ENCODE measurements around the gene APRT.

The APRT gene

DNA sequence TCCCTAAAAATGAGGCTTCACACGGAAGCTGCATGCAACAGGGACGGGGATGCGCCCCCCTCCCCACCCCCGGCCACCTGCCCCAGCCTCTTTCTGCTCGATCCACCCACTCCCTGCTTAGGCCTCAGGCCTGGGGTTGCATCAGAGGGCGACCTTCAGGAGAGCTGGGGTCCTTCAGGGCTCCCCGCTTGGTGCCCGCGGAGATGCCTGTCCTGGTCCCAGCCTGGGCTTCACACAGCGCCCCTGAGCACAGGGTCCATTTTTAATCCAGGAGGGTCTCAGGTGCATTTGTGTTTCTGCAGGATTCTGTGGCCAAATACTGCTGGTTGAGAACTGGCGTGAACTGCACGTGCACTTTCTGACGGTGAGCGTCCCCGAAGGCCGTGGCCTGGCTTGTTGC lies 7.4 kb upstream of the APRT start:
- Histone ChIP-seq H4K8ac (ENCODE audit: low read depth, low read length) (no peak overlapping the region), H3K27me3 (ENCODE audit: insufficient read depth, low read length, poor library complexity) (no peaks in the 10 kb centered on the region), H3K36me3 (ENCODE audit: control insufficient read depth, insufficient read depth, low read length) (no peaks in the 10 kb centered on the region), H2BK120ac (ENCODE audit: low read depth, low read length) (no peak overlapping the region), H3K4me1 (ENCODE audit: control insufficient read depth, low read depth, low read length) (no peaks in the 10 kb centered on the region), H3K56ac (ENCODE audit: low read length) (no peak overlapping the region), H2BK5ac (ENCODE audit: low read length) (no peak overlapping the region), H3K4ac (ENCODE audit: low read depth, low read length) (no peak overlapping the region), H3K18ac (ENCODE audit: low read length) (no peak overlapping the region), H4K5ac (ENCODE audit: low read length) (no peak overlapping the region), H3K23ac (ENCODE audit: low read length) (no peak overlapping the region), H3K4me2 (ENCODE audit: low read length) (no peak overlapping the region), H3K9ac (ENCODE audit: low read length) (no peak overlapping the region), H3K27ac (ENCODE audit: low read depth, low read length) (no peak overlapping the region), H3K79me2 (ENCODE audit: control insufficient read depth, insufficient read depth, low read length) (no peaks in the 10 kb centered on the region), H3K79me1 (ENCODE audit: low read length) (no peaks in the 10 kb centered on the region), H2AK5ac (ENCODE audit: low read length) (no peak overlapping the region), H2BK15ac (replicated peaks; ENCODE audit: low read depth) (no peak overlapping the region), H3K4me3 (ENCODE audit: low read length) (no peak overlapping the region)
- DNase-seq: no peak
- no CpG with 5 or more reads among the region's 16 CpGs for WGBS (ENCODE audit: extremely low coverage, insufficient coverage, low lambda C conversion rate)

DNA sequence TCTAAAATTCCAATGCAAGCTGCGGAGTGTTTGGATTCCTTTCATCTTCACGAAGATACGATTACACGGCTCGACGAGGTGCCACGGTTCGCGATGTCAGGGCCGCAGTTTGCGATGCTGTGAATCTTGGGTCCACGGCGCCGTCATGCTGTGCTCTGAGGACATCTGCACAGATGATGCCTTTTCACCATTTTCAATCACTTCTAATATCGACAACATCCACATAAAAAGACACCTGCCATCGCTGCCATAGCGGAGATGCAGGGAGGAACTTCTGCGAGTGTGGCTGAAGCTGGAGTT lies 6.8 kb upstream of the APRT start:
- Histone ChIP-seq H3K27ac (ENCODE audit: low read depth, low read length) (no peak overlapping the region), H3K79me1 (ENCODE audit: low read length) (no peaks in the 10 kb centered on the region), H3K4me1 (ENCODE audit: control insufficient read depth, low read depth, low read length) (no peaks in the 10 kb centered on the region), H3K79me2 (ENCODE audit: control insufficient read depth, insufficient read depth, low read length) (no peaks in the 10 kb centered on the region), H3K56ac (ENCODE audit: low read length) (no peak overlapping the region), H2BK120ac (ENCODE audit: low read depth, low read length) (no peak overlapping the region), H3K4ac (ENCODE audit: low read depth, low read length) (no peak overlapping the region), H3K18ac (ENCODE audit: low read length) (no peak overlapping the region), H3K4me3 (ENCODE audit: low read length) (no peak overlapping the region), H3K4me2 (ENCODE audit: low read length) (no peak overlapping the region), H3K36me3 (ENCODE audit: control insufficient read depth, insufficient read depth, low read length) (no peaks in the 10 kb centered on the region), H3K9ac (ENCODE audit: low read length) (no peak overlapping the region), H4K8ac (ENCODE audit: low read depth, low read length) (no peak overlapping the region), H2BK15ac (replicated peaks; ENCODE audit: low read depth) (no peak overlapping the region), H3K27me3 (ENCODE audit: insufficient read depth, low read length, poor library complexity) (no peaks in the 10 kb centered on the region), H4K5ac (ENCODE audit: low read length) (no peak overlapping the region), H3K23ac (ENCODE audit: low read length) (no peak overlapping the region), H2AK5ac (ENCODE audit: low read length) (no peak overlapping the region), H2BK5ac (ENCODE audit: low read length) (no peak overlapping the region)
- no peak for DNase-seq
- no CpG with 5 or more reads among the region's 18 CpGs for WGBS (ENCODE audit: extremely low coverage, insufficient coverage, low lambda C conversion rate)

DNA sequence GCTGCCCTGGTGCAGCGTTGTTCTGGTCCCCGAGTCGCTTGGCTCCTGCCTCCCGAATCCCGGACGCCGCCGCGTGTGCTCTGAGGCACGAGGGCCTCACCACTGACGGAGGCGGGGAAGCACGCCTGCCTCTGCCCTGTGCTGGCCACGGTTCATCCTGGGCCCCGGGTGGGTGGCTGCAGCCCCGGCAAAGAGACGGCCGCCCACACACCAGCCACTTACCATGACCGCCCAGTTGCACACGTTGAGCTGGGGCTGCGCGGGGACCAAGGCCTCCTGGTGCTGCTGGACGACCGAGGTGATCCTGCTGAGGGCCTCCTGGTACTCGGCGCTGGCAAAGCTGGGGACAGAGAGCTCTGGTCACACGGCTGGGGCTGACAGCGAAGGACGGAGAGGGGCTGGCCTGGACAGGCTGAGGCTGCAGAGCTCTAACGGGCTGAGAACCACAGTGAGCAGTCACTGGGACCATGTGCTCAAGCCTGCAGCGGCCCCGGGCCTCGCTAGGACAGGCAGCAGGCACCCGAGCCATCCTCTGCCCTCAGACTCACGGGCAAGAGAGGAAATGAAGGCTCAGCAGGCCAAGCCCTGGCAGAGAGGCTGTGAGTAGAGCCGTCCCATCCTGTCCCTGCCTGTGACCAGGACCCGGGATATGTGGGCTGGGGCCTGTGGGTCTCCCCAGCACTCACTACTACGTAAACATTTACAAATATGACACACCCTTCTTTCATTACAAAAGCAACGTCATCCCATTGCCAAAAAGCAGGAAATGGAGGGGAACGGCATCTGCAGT lies 6.3 kb upstream of the APRT start:
- Histone ChIP-seq H3K27me3 (ENCODE audit: insufficient read depth, low read length, poor library complexity) (no peaks in the 10 kb centered on the region), H2AK5ac (ENCODE audit: low read length) (no peak overlapping the region), H3K4me2 (ENCODE audit: low read length) (no peak overlapping the region), H3K79me2 (ENCODE audit: control insufficient read depth, insufficient read depth, low read length) (no peaks in the 10 kb centered on the region), H3K56ac (ENCODE audit: low read length) (no peak overlapping the region), H4K5ac (ENCODE audit: low read length) (no peak overlapping the region), H3K4ac (ENCODE audit: low read depth, low read length) (no peak overlapping the region), H2BK15ac (replicated peaks; ENCODE audit: low read depth) (no peak overlapping the region), H4K8ac (ENCODE audit: low read depth, low read length) (no peak overlapping the region), H3K27ac (ENCODE audit: low read depth, low read length) (no peak overlapping the region), H3K4me1 (ENCODE audit: control insufficient read depth, low read depth, low read length) (no peaks in the 10 kb centered on the region), H3K4me3 (ENCODE audit: low read length) (no peak overlapping the region), H3K23ac (ENCODE audit: low read length) (no peak overlapping the region), H3K9ac (ENCODE audit: low read length) (no peak overlapping the region), H3K18ac (ENCODE audit: low read length) (no peak overlapping the region), H3K79me1 (ENCODE audit: low read length) (no peaks in the 10 kb centered on the region), H2BK120ac (ENCODE audit: low read depth, low read length) (no peak overlapping the region), H2BK5ac (ENCODE audit: low read length) (no peak overlapping the region), H3K36me3 (ENCODE audit: control insufficient read depth, insufficient read depth, low read length) (no peaks in the 10 kb centered on the region)
- WGBS (ENCODE audit: extremely low coverage, insufficient coverage, low lambda C conversion rate): no CpG with 5 or more reads among the region's 40 CpGs
- DNase-seq: no peak

DNA sequence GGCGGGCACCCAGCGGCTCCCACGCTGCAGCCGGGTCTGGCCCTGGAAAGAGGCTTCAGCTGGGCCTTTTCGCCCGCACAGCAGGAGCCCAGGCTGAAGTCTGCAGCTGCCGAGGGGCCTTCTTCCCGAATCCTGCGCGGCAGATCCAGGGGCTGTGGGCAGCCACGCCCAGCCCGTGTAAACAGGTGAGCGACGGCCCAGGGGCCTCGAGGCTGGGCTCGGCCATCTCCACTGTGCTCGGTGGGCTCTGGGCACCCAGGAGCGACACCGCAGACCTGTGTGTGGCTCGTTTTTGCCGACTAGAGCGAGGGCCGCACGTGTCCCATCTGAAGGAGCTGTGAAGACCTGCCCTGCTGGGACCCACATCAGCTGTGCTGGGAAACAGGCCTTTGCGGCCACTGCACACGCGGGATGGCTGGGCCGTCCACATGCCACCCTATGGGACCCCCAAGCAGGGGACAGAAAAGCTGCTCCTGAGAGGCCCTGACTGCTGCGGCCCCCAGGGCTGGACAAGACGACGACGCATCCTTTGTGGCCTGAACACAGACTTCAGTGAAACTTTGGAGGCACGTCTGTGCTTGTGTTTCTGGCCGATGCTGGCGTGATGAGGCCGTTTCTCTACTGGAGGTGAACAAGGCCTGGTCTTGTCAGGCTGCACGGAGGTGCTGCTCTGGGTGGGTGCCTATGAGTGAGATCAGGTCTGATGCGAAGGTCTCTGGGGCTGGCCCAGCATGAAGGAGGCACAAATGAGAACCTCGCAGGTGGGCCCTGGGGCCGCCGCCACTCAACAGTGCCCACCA lies 5.2 kb upstream of the APRT start:
- Histone ChIP-seq H3K4me2 (ENCODE audit: low read length) (no peak overlapping the region), H3K79me2 (ENCODE audit: control insufficient read depth, insufficient read depth, low read length) (no peaks in the 10 kb centered on the region), H3K79me1 (ENCODE audit: low read length) (no peaks in the 10 kb centered on the region), H2AK5ac (ENCODE audit: low read length) (no peak overlapping the region), H4K5ac (ENCODE audit: low read length) (no peak overlapping the region), H3K4me1 (ENCODE audit: control insufficient read depth, low read depth, low read length) (no peaks in the 10 kb centered on the region), H2BK5ac (ENCODE audit: low read length) (no peak overlapping the region), H3K23ac (ENCODE audit: low read length) (no peak overlapping the region), H3K4me3 (ENCODE audit: low read length) (no peak overlapping the region), H3K36me3 (ENCODE audit: control insufficient read depth, insufficient read depth, low read length) (no peaks in the 10 kb centered on the region), H3K27me3 (ENCODE audit: insufficient read depth, low read length, poor library complexity) (no peaks in the 10 kb centered on the region), H3K4ac (ENCODE audit: low read depth, low read length) (no peak overlapping the region), H2BK120ac (ENCODE audit: low read depth, low read length) (no peak overlapping the region), H3K18ac (ENCODE audit: low read length) (no peak overlapping the region), H4K8ac (ENCODE audit: low read depth, low read length) (no peak overlapping the region), H3K9ac (ENCODE audit: low read length) (no peak overlapping the region), H3K27ac (ENCODE audit: low read depth, low read length) (no peak overlapping the region), H3K56ac (ENCODE audit: low read length) (no peak overlapping the region), H2BK15ac (replicated peaks; ENCODE audit: low read depth) (no peak overlapping the region)
- WGBS (ENCODE audit: extremely low coverage, insufficient coverage, low lambda C conversion rate): no CpG with 5 or more reads among the region's 41 CpGs
- DNase-seq: no peak

DNA sequence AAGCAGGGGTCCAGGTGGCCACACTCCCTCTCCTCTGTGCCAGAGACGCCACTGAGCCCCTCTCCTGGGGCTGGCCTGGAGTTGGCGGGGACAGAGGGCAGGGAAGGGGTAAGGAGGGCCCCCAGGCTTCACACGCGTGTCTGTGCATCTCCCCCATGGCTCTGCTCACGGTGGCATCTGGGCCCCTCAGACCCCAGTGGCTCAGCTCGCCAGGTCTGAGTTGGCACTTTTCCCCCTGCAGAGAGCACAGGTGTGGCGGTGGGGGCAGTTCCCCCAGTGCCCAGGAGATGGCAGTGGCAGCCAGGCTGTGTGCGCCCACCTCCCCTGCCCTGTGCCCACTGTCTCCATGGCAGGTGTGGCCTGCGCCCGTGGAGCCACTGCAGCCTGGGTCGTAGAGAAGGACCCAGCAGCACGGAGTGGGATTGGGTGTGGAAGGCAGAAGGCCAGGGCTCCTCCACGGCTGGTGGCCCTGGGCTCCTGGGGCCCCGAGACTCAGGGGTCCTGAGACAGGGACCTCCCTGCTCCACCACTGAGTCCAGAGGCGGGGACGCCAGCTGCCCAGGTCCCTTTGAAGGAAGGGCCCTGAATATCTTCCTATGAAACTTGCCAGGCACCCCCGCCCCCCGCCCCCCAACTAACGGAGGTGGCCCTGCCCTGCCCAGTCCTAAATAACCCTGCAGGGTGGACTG lies 4.3 kb upstream of the APRT start:
- no peaks in the 10 kb centered on the region for H3K79me1 ChIP-seq (ENCODE audit: low read length)

More for the DNA sequence above, 4.3 kb upstream of the APRT start:
- Histone ChIP-seq H3K23ac (ENCODE audit: low read length) (no peak overlapping the region), H3K56ac (ENCODE audit: low read length) (no peak overlapping the region), H4K8ac (ENCODE audit: low read depth, low read length) (no peak overlapping the region), H3K4me1 (ENCODE audit: control insufficient read depth, low read depth, low read length) (no peaks in the 10 kb centered on the region), H3K27ac (ENCODE audit: low read depth, low read length) (no peak overlapping the region), H3K9ac (ENCODE audit: low read length) (no peak overlapping the region), H2BK120ac (ENCODE audit: low read depth, low read length) (no peak overlapping the region), H3K18ac (ENCODE audit: low read length) (no peak overlapping the region), H3K27me3 (ENCODE audit: insufficient read depth, low read length, poor library complexity) (no peaks in the 10 kb centered on the region), H3K36me3 (ENCODE audit: control insufficient read depth, insufficient read depth, low read length) (no peaks in the 10 kb centered on the region), H3K4me2 (ENCODE audit: low read length) (no peak overlapping the region), H4K5ac (ENCODE audit: low read length) (no peak overlapping the region), H3K4me3 (ENCODE audit: low read length) (no peak overlapping the region), H2AK5ac (ENCODE audit: low read length) (no peak overlapping the region), H3K4ac (ENCODE audit: low read depth, low read length) (no peak overlapping the region), H3K79me2 (ENCODE audit: control insufficient read depth, insufficient read depth, low read length) (peaks cover 6% of the 10 kb centered on the region), H2BK15ac (replicated peaks; ENCODE audit: low read depth) (no peak overlapping the region), H2BK5ac (ENCODE audit: low read length) (no peak overlapping the region)
- no peak for DNase-seq
- WGBS (ENCODE audit: extremely low coverage, insufficient coverage, low lambda C conversion rate): no CpG with 5 or more reads among the region's 19 CpGs

All from mesendoderm (in vitro differentiated cells).